DLD1 (cell line): ENCODE results near the gene GPC2.

Experiments used
- in situ Hi-C: cut with HindIII; loops from 2 replicates; pipeline ENCODE4 v1.10.0; 2017; ENCODE audit warnings: low sequenced_read_pairs

GPC2 gene

GRCh38 chr7:100170101-100170897 lies 6.9 kb downstream of the GPC2 start:
- in situ Hi-C loops, result no loop called here

GRCh38 chr7:100169147-100169850 lies 7.9 kb downstream of the GPC2 start:
- in situ Hi-C loops, result no loop called here

GRCh38 chr7:100167912-100168323 lies 9.3 kb downstream of the GPC2 start:
- in situ Hi-C loops, result no loop called here

- in situ Hi-C loops, result no loop called here
Observed at GRCh38 chr7:100166970-100167911, 9.9 kb downstream of the GPC2 start.

GRCh38 chr7:100166317-100166940 lies 10.8 kb downstream of the GPC2 start:
- in situ Hi-C loops, result no loop called here

GRCh38 chr7:100163871-100164270 lies 13.3 kb downstream of the GPC2 start:
- in situ Hi-C loops, result no loop called here

- in situ Hi-C loops, result no loop called here
Observed at GRCh38 chr7:100163006-100163531, 14.1 kb downstream of the GPC2 start.

GRCh38 chr7:100160067-100160466 lies 17.1 kb downstream of the GPC2 start:
- in situ Hi-C loops, result no loop called here

- in situ Hi-C loops, result no loop called here
Observed at GRCh38 chr7:100159099-100159623, 18.0 kb downstream of the GPC2 start.

GRCh38 chr7:100158229-100159098 lies 18.7 kb downstream of the GPC2 start, which contains the start of gene TRAPPC14:
Gene TRAPPC14 (minus strand): TSS chr7:100158723. CDS start chr7:100158499, 224 bp downstream.
- in situ Hi-C loops, result no loop called here

GRCh38 chr7:100157334-100158228 lies 19.6 kb downstream of the GPC2 start:
- in situ Hi-C loops, result no loop called here

GRCh38 chr7:100157069-100157333 lies 20.2 kb downstream of the GPC2 start:
- in situ Hi-C loops, result no loop called here

- in situ Hi-C loops, result no loop called here
Observed at GRCh38 chr7:100156331-100157068, 20.7 kb downstream of the GPC2 start.

GRCh38 chr7:100155553-100156317 lies 21.4 kb downstream of the GPC2 start:
- in situ Hi-C loops, result no loop called here

GRCh38 chr7:100154651-100155491 lies 22.3 kb downstream of the GPC2 start:
- in situ Hi-C loops, result no loop called here
